PFSK-1 (cell line): ENCODE data around the gene CTSV.

Experiments
- FOXP2 ChIP-seq: optimal IDR thresholded peaks from 2 replicates; pipeline ENCODE3; 2011; ENCODE audit warnings: borderline replicate concordance, control low read depth, inconsistent platforms; ENCODE audit not compliant: insufficient read depth; ENCODE audit errors: extremely low read length, extremely low read depth
- POLR2AphosphoS5 ChIP-seq: IDR thresholded peaks from 2 replicates; pipeline ENCODE4 v1.6.1; 2012; ENCODE audit warnings: low read depth, mild to moderate bottlenecking, control low read depth, low read length, moderate library complexity
- SIN3A ChIP-seq: IDR thresholded peaks from 2 replicates; pipeline ENCODE4 v1.6.1; 2012; ENCODE audit warnings: mild to moderate bottlenecking, low read length, moderate library complexity, borderline replicate concordance; ENCODE audit not compliant: insufficient read depth
- TAF1 ChIP-seq: IDR thresholded peaks from 2 replicates; pipeline ENCODE4 v1.6.1; 2012; ENCODE audit warnings: low read length, control low read depth, borderline replicate concordance; ENCODE audit not compliant: insufficient read depth
- TF ChIP-seq, protein P1 (sequence below), 2 experiments: IDR thresholded peaks; 2 replicates each; pipeline versions ENCODE4 v1.6.1 to v1.8.0; 2011 to 2012; ENCODE audit warnings: low read depth in 2 of 2, low read length in 2 of 2, control low read depth in 1 of 2, inconsistent platforms in 1 of 2, mild to moderate bottlenecking in 1 of 2, moderate library complexity in 1 of 2; ENCODE audit not compliant: insufficient read depth in 1 of 2

DNA sequence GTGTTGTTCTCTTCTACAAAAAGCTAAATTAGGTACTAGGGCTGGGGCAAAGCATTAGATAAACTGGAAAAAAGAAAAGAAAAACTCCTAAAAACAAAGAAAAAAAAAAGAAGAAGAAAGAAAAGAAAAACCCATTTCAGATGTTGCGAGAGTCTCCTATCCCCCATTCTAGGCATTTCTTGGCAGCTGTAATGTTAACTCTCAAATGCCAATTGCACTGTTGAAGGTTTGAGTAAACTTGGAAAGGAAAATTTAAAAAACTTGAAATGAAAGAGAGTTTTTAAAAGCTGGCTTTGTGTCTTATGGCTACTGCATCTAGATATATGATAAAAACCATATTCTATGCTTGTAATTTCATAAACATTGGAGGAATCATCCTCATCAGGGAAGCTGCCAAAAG lies 34.6 kb upstream of the CTSV start:
- no peak for TF ChIP-seq TAF1
- TF ChIP-seq POLR2AphosphoS5, result no peak
- TF ChIP-seq, protein P1, sequence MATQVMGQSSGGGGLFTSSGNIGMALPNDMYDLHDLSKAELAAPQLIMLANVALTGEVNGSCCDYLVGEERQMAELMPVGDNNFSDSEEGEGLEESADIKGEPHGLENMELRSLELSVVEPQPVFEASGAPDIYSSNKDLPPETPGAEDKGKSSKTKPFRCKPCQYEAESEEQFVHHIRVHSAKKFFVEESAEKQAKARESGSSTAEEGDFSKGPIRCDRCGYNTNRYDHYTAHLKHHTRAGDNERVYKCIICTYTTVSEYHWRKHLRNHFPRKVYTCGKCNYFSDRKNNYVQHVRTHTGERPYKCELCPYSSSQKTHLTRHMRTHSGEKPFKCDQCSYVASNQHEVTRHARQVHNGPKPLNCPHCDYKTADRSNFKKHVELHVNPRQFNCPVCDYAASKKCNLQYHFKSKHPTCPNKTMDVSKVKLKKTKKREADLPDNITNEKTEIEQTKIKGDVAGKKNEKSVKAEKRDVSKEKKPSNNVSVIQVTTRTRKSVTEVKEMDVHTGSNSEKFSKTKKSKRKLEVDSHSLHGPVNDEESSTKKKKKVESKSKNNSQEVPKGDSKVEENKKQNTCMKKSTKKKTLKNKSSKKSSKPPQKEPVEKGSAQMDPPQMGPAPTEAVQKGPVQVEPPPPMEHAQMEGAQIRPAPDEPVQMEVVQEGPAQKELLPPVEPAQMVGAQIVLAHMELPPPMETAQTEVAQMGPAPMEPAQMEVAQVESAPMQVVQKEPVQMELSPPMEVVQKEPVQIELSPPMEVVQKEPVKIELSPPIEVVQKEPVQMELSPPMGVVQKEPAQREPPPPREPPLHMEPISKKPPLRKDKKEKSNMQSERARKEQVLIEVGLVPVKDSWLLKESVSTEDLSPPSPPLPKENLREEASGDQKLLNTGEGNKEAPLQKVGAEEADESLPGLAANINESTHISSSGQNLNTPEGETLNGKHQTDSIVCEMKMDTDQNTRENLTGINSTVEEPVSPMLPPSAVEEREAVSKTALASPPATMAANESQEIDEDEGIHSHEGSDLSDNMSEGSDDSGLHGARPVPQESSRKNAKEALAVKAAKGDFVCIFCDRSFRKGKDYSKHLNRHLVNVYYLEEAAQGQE (IDR thresholded peaks at IDR 0.05; ENCODE audit: insufficient read depth in 1 of 2, low read depth in 2 of 2, low read length in 2 of 2), result no peak
- no peak for TF ChIP-seq FOXP2
- no peak for TF ChIP-seq SIN3A
